SK-N-SH (cell line): ENCODE results near the gene SMAD7. TPM values are rescaled to one million over a fixed set of nuclear protein-coding genes. Genes with fewer than 3 reads are reported as not detected.
A peak's percentile ranks its signal among the peaks of the same experiment; 100 is the strongest.

Source experiments
- CTCF ChIA-PET: fragments of 300-600, 350-600 bp; formaldehyde crosslinking; extraction: SDS; loops from one replicate; lab custom pipeline; 2021; lab: Yijun Ruan, JAX
- POLR2A ChIA-PET: fragments of 350-600 bp; sonication (Branson Sonifier 250); formaldehyde crosslinking; extraction: SDS; loops from one replicate; lab custom pipeline; 2020; ENCODE audit warnings: antibody characterized with exemption, inconsistent platforms; lab: Yijun Ruan, JAX
- DNase-seq: peaks from one replicate; pipeline ENCODE4 v3.0.0; 2012
- H2AFZ ChIP-seq: fragments of 200-600 bp; sonication (generic); 2 replicates; pipeline ENCODE4 v1.8.1; 2016; ENCODE audit warnings: antibody characterized with exemption, mild to moderate bottlenecking, low read depth
- H3F3A ChIP-seq: fragments of 200-600 bp; sonication (generic); replicated peaks from 2 replicates; pipeline ENCODE3; 2016; ENCODE audit warnings: antibody characterized with exemption, mild to moderate bottlenecking; ENCODE audit not compliant: insufficient read depth
- H3K27ac ChIP-seq, 2 experiments: fragments of 200-500 bp in 1 of 2; fragments of 200-600 bp in 1 of 2; sonication (Bioruptor generic) in 1 of 2; sonication (generic), shearing (Covaris generic) in 1 of 2; 2 replicates each; pipeline versions ENCODE4 v1.5.1 to v1.6.1; 2014 to 2016; ENCODE audit warnings: low read depth in 2 of 2, inconsistent platforms in 1 of 2, low read length in 1 of 2, mild to moderate bottlenecking in 1 of 2, mixed read lengths in 1 of 2
- H3K27me3 ChIP-seq: fragments of 200-600 bp; sonication (generic), shearing (Covaris generic); 2 replicates; pipeline ENCODE4 v1.6.1; 2016; ENCODE audit warnings: mixed run types; ENCODE audit not compliant: insufficient read depth
- H3K36me3 ChIP-seq, 2 experiments: fragments of 200-500 bp in 1 of 2; fragments of 200-600 bp in 1 of 2; sonication (Bioruptor generic) in 1 of 2; sonication (generic) in 1 of 2; replicated peaks in 1 of 2; 2 replicates each; pipeline versions ENCODE3 to v1.5.1; 2014 to 2016; ENCODE audit warnings: low read length in 1 of 2, mild to moderate bottlenecking in 1 of 2; ENCODE audit not compliant: insufficient read depth in 2 of 2, control insufficient read depth in 1 of 2
- H3K4me1 ChIP-seq, 2 experiments: fragments of 200-500 bp in 1 of 2; fragments of 200-600 bp in 1 of 2; sonication (Bioruptor generic) in 1 of 2; sonication (generic), shearing (Covaris generic) in 1 of 2; 2 replicates each; pipeline versions ENCODE4 v1.5.1 to v1.6.1; 2014 to 2016; ENCODE audit warnings: low read depth in 1 of 2, low read length in 1 of 2, mixed run types in 1 of 2; ENCODE audit not compliant: insufficient read depth in 2 of 2, control insufficient read depth in 1 of 2
- H3K4me2 ChIP-seq: fragments of 200-600 bp; sonication (generic), shearing (Covaris generic); 2 replicates; pipeline ENCODE4 v1.6.1; 2017; ENCODE audit warnings: mixed run types
- H3K4me3 ChIP-seq, 2 experiments: fragments of 200-500 bp in 1 of 2; fragments of 200-600 bp in 1 of 2; sonication (Bioruptor generic) in 1 of 2; sonication (generic), shearing (Covaris generic) in 1 of 2; 2 replicates each; pipeline versions ENCODE4 v1.5.1 to v1.8.1; 2014 to 2016; ENCODE audit warnings: low read depth in 2 of 2, inconsistent platforms in 1 of 2, low read length in 1 of 2, mild to moderate bottlenecking in 1 of 2, mixed read lengths in 1 of 2, moderate library complexity in 1 of 2
- H3K79me2 ChIP-seq: fragments of 200-600 bp; sonication (generic); 2 replicates; pipeline ENCODE4 v1.8.1; 2017; ENCODE audit warnings: mild to moderate bottlenecking; ENCODE audit not compliant: insufficient read depth
- H3K9ac ChIP-seq: fragments of 200-600 bp; sonication (generic); 2 replicates; pipeline ENCODE4 v1.6.1; 2017; ENCODE audit warnings: mixed run types
- H3K9me2 ChIP-seq: fragments of 200-600 bp; sonication (generic); 2 replicates; pipeline ENCODE4 v1.6.1; 2017; ENCODE audit warnings: mixed run types
- H3K9me3 ChIP-seq: fragments of 200-600 bp; sonication (generic); 2 replicates; pipeline ENCODE4 v1.6.1; 2017; ENCODE audit warnings: mixed run types, mild to moderate bottlenecking, moderate library complexity
- H4K20me1 ChIP-seq: fragments of 200-600 bp; sonication (generic); 2 replicates; pipeline ENCODE4 v1.6.1; 2017; ENCODE audit warnings: mild to moderate bottlenecking, mixed run types; ENCODE audit not compliant: insufficient read depth
- CTCF ChIP-seq: fragments of 200-600 bp; sonication (generic); IDR thresholded peaks from 2 replicates; pipeline ENCODE4 v1.6.1; 2017; ENCODE audit warnings: antibody characterized with exemption, mild to moderate bottlenecking, moderate library complexity
- EZH2phosphoT487 ChIP-seq: fragments of 200-600 bp; sonication (generic); IDR thresholded peaks from 2 replicates; pipeline ENCODE4 v1.6.1; 2017; ENCODE audit warnings: low read depth, mixed run types, mild to moderate bottlenecking, antibody characterized with exemption, moderate library complexity, borderline replicate concordance
- FOSL2 ChIP-seq: IDR thresholded peaks from 2 replicates; pipeline ENCODE4 v1.4.0; 2012; ENCODE audit warnings: low read depth, mild to moderate bottlenecking, moderate library complexity, borderline replicate concordance
- GABPA ChIP-seq: IDR thresholded peaks from 2 replicates; pipeline ENCODE4 v1.4.0; 2012; ENCODE audit warnings: low read depth, mild to moderate bottlenecking
- GATA2 ChIP-seq: sonication (generic); formaldehyde crosslinking; IDR thresholded peaks from 2 replicates; pipeline ENCODE4 v1.5.0; 2020; ENCODE audit warnings: mild to moderate bottlenecking, missing genetic modification reagents
- MAX ChIP-seq: IDR thresholded peaks from 2 replicates; pipeline ENCODE4 v1.4.0; 2012; ENCODE audit warnings: low read depth
- MXI1 ChIP-seq: IDR thresholded peaks from 2 replicates; pipeline ENCODE4 v1.6.1; 2012; ENCODE audit warnings: mild to moderate bottlenecking, low read depth, low read length, improper control_type of control experiment
- RAD21 ChIP-seq: IDR thresholded peaks from 2 replicates; pipeline ENCODE4 v1.6.1; 2012; ENCODE audit warnings: mild to moderate bottlenecking, low read length
- RCOR1 ChIP-seq: fragments of 150-350 bp; IDR thresholded peaks from 2 replicates; pipeline ENCODE4 v1.6.1; 2017; ENCODE audit warnings: antibody characterized with exemption, low read length
- RXRA ChIP-seq: IDR thresholded peaks from 2 replicates; pipeline ENCODE4 v1.4.0; 2012; ENCODE audit warnings: low read depth, mild to moderate bottlenecking, borderline replicate concordance
- SIN3A ChIP-seq: IDR thresholded peaks from 2 replicates; pipeline ENCODE4 v1.6.1; 2012; ENCODE audit warnings: low read depth, mild to moderate bottlenecking, low read length, moderate library complexity, borderline replicate concordance
- ZBTB33 ChIP-seq: IDR thresholded peaks from 2 replicates; pipeline ENCODE4 v1.4.0; 2012; ENCODE audit warnings: low read depth, borderline replicate concordance
- WGBS: methylation state at CpG from one replicate; pipeline ENCODE4 v1.1.6; 2017; ENCODE audit warnings: low lambda C conversion rate; 5-methylcytosine and 5-hydroxymethylcytosine counted together
- polyA plus RNA-seq, 3 experiments: library from polyadenylated mRNA; depleted of rRNA; stranded (reverse); fragments of >200 nt; gene quantifications; 2 replicates each; pipeline ENCODE4 v1.2.3, GENCODE V29; 2012

Gene SMAD7
- polyA plus RNA-seq, 1 of the 3 experiments (the other 2 are of a cell fraction): 20.0 TPM

- no peaks in the 10 kb centered on the region for H3K9me2 ChIP-seq
- peak overlapping the region; percentile 69 for H3K4me2 ChIP-seq
- peak overlapping the region; percentile 79; the same call in 1 of the 2 replicates for H2AFZ ChIP-seq
- peaks cover 0 to under 1% of the 10 kb centered on the region in 2 experiments for H3K36me3 ChIP-seq
- H3K27me3 ChIP-seq: no peaks in the 10 kb centered on the region
- WGBS: 86% methylated on average over 14 of the region's 14 CpGs
- POLR2A ChIA-PET: no interaction called here
- H3K4me3 ChIP-seq: peak overlapping the region in 1 of 2 experiments; percentile 41; a peak in 1 of 4 replicates
- no peak for TF ChIP-seq RAD21
- no peak for TF ChIP-seq EZH2phosphoT487
- TF ChIP-seq ZBTB33: no peak
- no peak for TF ChIP-seq SIN3A
- no peak for TF ChIP-seq FOSL2
- TF ChIP-seq MAX: no peak
- no peak for TF ChIP-seq GABPA
- no peak for TF ChIP-seq MXI1
- no peak for TF ChIP-seq RXRA
- TF ChIP-seq RCOR1: no peak
- H3K9me3 ChIP-seq: no peaks in the 10 kb centered on the region
- peaks cover 9% of the 10 kb centered on the region for H4K20me1 ChIP-seq
- H3K9ac ChIP-seq: peak overlapping the region; percentile 68
- peaks cover 7 to 33% of the 10 kb centered on the region in 2 experiments; a peak in 3 of 4 replicates for H3K4me1 ChIP-seq
- DNase-seq: no peak
- peak overlapping the region; percentile 74 to 95; a peak in 3 of 4 replicates for H3K27ac ChIP-seq
- CTCF ChIA-PET: interaction anchor here (1.0 kb wide), 2 partner anchors 8 to 22 kb away, joined by 3 read pairs; no protein-coding TSS in a partner anchor
- peaks cover 34% of the 10 kb centered on the region for H3K79me2 ChIP-seq
- peaks cover 46% of the 10 kb centered on the region for H3F3A ChIP-seq
Measured at GRCh38 chr18:48954886-48955819, 4.4 kb upstream of the SMAD7 start.

GRCh38 chr18:48953104-48953706 is 2.4 kb upstream of the SMAD7 start:
- Histone ChIP-seq H3F3A (peaks cover 55% of the 10 kb centered on the region), H3K27ac (peak overlapping the region; percentile 100), H3K36me3 (peaks cover 2 to 20% of the 10 kb centered on the region in 2 experiments), H3K27me3 (no peaks in the 10 kb centered on the region), H3K9ac (peak overlapping the region; percentile 99), H4K20me1 (peaks cover 29% of the 10 kb centered on the region), H3K79me2 (peaks cover 54% of the 10 kb centered on the region), H3K9me3 (no peaks in the 10 kb centered on the region), H2AFZ (0 out of 2 replicates have a peak overlapping the region, but pooled peaks have one; percentile 64), H3K9me2 (no peaks in the 10 kb centered on the region), H3K4me3 (peak overlapping the region; percentile 65 to 82), H3K4me2 (peak overlapping the region; percentile 99), H3K4me1 (peaks cover 7 to 24% of the 10 kb centered on the region in 2 experiments; a peak in 3 of 4 replicates)
- CTCF ChIA-PET: interaction anchor here (0.7 to 2.6 kb wide), 9 partner anchors 8 to 285 kb away, joined by 3 to 11 read pairs (median 5); no protein-coding TSS in a partner anchor
- no peak for DNase-seq
- 78% methylated on average over 15 of the region's 19 CpGs for WGBS
- TF ChIP-seq FOSL2: no peak
- TF ChIP-seq GATA2: no peak
- TF ChIP-seq CTCF: no peak
- POLR2A ChIA-PET: interaction anchor here (0.6 to 2.0 kb wide), 8 partner anchors 14 to 204 kb away, joined by 3 to 11 read pairs (median 5); no protein-coding TSS in a partner anchor
